Urinary bladder (tissue), 4 donors: Measurements from ENCODE around the gene RIBC2. TPM values are rescaled to one million over a fixed set of nuclear protein-coding genes. Genes with fewer than 3 reads are reported as not detected.

Experiments used
- DNase-seq: peaks from one replicate; pipeline ENCODE4 v3.0.0-alpha.2; 2015; ENCODE audit errors: extremely low spot score
- H3K27ac ChIP-seq: one replicate; pipeline ENCODE4 v1.5.1; 2013; ENCODE audit warnings: low read depth, mild to moderate bottlenecking, moderate library complexity
- H3K36me3 ChIP-seq: one replicate; pipeline ENCODE4 v1.6.1; 2013; ENCODE audit warnings: mild to moderate bottlenecking, moderate library complexity; ENCODE audit not compliant: insufficient read depth
- H3K4me1 ChIP-seq: one replicate; pipeline ENCODE4 v1.6.1; 2013; ENCODE audit warnings: mild to moderate bottlenecking, moderate library complexity; ENCODE audit not compliant: insufficient read depth
- H3K4me3 ChIP-seq: one replicate; pipeline ENCODE4 v1.5.1; 2013; ENCODE audit warnings: low read depth, low read length
- WGBS: extraction: QIAGEN DNeasy Blood & Tissue Kit; methylation state at CpG from one replicate; pipeline ENCODE4 v1.1.7; 2013; 5-methylcytosine and 5-hydroxymethylcytosine counted together
- polyA plus RNA-seq: library from polyadenylated mRNA; stranded (reverse); fragments of 200-250 nt; gene quantifications from one replicate; pipeline ENCODE4 v1.2.3, GENCODE V29; 2013
- total RNA-seq: library from RNA; depleted of rRNA; stranded (reverse); fragments of >200 nt; gene quantifications from one replicate; pipeline ENCODE4 v1.2.3, GENCODE V29; 2014
- donor health status: healthy with polysubstance abuse.
- donor health status: healthy.

The RIBC2 gene
- total and polyA plus RNA-seq, 2 donors, result 0.51 to 3.1 TPM

GRCh38 chr22:45418056-45418769 lies 4.7 kb downstream of the RIBC2 start:
- Histone ChIP-seq H3K4me1 (peaks cover under 1% of the 10 kb centered on the region), H3K36me3 (no peaks in the 10 kb centered on the region), H3K27ac (no peak overlapping the region), H3K4me3 (no peak overlapping the region)
- WGBS, result 94% methylated on average over 16 of the region's 16 CpGs
- DNase-seq, result no peak

- 97% methylated on average over 6 of the region's 6 CpGs for WGBS
- H3K4me3 ChIP-seq, result no peak overlapping the region
- no peaks in the 10 kb centered on the region for H3K36me3 ChIP-seq
- no peaks in the 10 kb centered on the region for H3K4me1 ChIP-seq
- no peak overlapping the region for H3K27ac ChIP-seq
- no peak for DNase-seq
These were observed 5.3 kb downstream of the RIBC2 start for GRCh38 chr22:45418770-45419138.

DNA sequence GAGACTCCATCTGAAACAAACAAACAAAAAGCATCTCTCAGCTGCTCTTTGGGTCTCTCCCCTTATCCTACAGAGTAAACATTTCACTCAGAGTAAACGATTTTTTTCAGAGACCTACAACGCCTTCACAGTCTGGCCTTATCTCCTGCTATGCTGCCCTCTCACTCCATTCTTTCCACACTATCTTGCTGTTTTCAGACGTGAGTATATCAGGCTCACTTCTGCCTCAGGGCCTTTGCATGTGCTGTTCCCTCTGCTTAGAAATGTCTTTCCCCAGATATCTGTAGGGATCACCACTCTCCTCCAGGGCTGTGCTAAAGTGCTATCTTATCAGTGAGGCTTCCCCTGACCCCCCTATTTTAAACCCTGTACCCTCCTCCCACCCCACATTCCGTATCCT lies 6.5 kb downstream of the RIBC2 start:
- no peak overlapping the region for H3K4me3 ChIP-seq
- 84% methylated on average over 4 of the region's 4 CpGs for WGBS
- no peak overlapping the region for H3K27ac ChIP-seq
- H3K4me1 ChIP-seq, result no peaks in the 10 kb centered on the region
- no peak for DNase-seq
- H3K36me3 ChIP-seq, result no peaks in the 10 kb centered on the region

GRCh38 chr22:45420539-45420938 lies 7.0 kb downstream of the RIBC2 start:
- WGBS, result over 99% methylated on average over 2 of the region's 2 CpGs
- Histone ChIP-seq H3K4me1 (no peaks in the 10 kb centered on the region), H3K4me3 (no peak overlapping the region), H3K36me3 (no peaks in the 10 kb centered on the region), H3K27ac (no peak overlapping the region)
- no peak for DNase-seq

GRCh38 chr22:45421349-45422055 lies 8.0 kb downstream of the RIBC2 start:
- Histone ChIP-seq H3K36me3 (no peaks in the 10 kb centered on the region), H3K4me3 (no peak overlapping the region), H3K27ac (no peak overlapping the region), H3K4me1 (no peaks in the 10 kb centered on the region)
- DNase-seq, result no peak
- 80% methylated on average over 2 of the region's 2 CpGs for whole genome bisulfite sequencing

GRCh38 chr22:45422237-45422983 lies 8.9 kb downstream of the RIBC2 start:
- DNase-seq, result no peak
- H3K4me1 ChIP-seq, result no peaks in the 10 kb centered on the region
- H3K4me3 ChIP-seq, result no peak overlapping the region
- H3K36me3 ChIP-seq, result no peaks in the 10 kb centered on the region
- 90% methylated on average over 14 of the region's 14 CpGs for WGBS
- no peak overlapping the region for H3K27ac ChIP-seq

DNA sequence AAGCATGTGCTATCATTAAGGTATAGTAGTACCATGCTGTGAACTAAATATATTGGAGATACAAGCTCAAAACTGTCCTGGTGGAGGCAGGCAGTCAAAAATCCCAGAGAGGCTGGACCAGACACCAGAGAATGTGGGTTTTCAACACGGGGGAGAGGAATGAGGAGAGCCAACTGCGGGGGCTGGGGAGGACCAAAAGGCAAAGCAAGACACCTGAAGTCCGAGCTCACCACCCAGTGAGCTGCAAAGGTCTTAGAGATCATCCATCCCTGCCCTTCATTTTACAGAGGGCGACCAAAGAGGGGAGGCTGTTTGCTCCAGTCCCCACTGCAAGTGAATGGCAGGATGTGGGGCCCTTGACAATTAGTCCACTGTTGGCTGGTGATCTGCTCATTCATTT lies 10.0 kb downstream of the RIBC2 start:
- 91% methylated on average over 4 of the region's 4 CpGs for WGBS
- DNase-seq, result no peak
- H3K36me3 ChIP-seq, result no peaks in the 10 kb centered on the region
- no peaks in the 10 kb centered on the region for H3K4me1 ChIP-seq
- H3K27ac ChIP-seq, result no peak overlapping the region
- no peak overlapping the region for H3K4me3 ChIP-seq

DNA sequence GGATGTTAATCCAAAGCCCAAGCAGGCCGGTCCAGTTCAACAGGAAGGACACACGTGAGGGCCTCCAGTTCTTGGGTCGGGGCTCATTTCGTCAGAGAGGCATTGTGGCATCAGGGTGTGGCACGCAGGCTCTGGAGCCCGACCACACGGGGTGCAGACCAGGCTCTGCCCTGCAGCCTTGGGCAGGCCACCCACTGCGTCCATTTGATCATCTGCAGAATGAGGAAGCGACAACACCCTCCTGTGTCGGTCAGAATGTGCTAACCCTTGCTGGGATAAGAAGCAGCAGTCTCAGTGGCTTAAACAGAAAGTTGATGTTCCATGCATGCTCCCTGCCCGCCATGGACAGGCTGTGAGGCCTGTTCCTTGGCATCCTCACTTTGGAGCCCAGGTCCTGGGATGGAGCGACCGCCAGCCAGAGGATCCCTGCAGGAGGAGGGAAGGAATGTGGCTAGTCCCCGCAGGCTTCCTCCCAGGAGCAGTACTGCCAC lies 10.8 kb downstream of the RIBC2 start:
- 82% methylated on average over 14 of the region's 14 CpGs for WGBS
- Histone ChIP-seq H3K4me3 (no peak overlapping the region), H3K27ac (no peak overlapping the region), H3K36me3 (no peaks in the 10 kb centered on the region), H3K4me1 (no peaks in the 10 kb centered on the region)
- no peak for DNase-seq

DNA sequence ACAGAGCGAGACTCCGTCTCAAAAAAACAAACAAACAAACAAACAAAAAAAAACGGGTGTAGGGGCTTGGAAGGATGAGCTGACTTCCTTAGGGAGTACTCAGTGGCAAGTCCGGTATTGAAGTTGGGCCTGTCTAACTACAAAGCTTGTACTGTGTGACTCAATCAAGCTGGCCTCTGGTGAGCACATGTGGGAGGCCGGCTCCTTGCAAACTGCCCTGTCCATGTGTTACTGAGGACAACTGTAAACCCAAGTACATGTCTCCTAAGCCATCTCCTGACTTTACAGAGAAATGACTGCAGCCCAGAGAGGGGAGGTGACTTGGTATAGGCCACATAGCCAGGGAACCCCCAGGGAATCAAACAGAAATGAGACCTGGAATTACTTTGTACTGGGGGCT lies 11.6 kb downstream of the RIBC2 start:
- Histone ChIP-seq H3K27ac (no peak overlapping the region), H3K4me3 (no peak overlapping the region), H3K4me1 (no peaks in the 10 kb centered on the region), H3K36me3 (no peaks in the 10 kb centered on the region)
- 75% methylated on average over 5 of the region's 5 CpGs for WGBS
- no peak for DNase-seq

DNA sequence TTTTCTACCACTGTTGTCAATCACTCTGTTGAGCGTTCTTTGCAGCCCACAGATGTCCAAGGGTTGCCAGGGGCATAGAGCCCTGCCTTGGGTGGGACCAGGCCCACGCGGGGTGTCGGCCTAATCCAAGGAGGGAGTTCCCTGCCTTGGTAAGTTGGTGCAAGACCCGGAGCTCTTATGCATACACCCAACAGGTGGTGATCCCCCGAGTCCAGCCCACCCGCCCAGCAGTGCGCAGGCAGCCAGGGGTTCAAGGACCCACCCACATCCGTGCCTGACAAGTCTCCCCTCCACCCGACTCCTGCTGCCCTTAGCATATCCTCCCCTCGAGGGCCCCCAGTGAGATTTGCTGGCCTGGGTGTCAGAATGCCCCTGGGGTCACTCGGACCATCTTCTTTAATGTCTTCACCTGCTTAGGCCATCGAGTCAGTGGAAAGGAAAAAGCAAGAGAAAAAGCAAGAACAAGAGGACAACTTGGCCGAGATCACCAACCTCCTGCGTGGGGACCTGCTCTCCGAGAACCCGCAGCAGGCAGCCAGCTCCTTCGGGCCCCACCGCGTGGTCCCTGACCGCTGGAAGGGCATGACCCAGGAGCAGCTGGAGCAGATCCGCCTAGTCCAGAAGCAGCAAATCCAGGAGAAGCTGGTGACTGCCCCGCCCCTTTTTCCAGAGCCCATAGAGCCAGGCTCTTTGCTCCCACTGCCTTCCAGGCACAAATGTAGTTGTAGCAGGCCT lies 12.2 kb downstream of the RIBC2 start:
- DNase-seq, result no peak
- Histone ChIP-seq H3K4me3 (no peak overlapping the region), H3K27ac (no peak overlapping the region), H3K36me3 (no peaks in the 10 kb centered on the region), H3K4me1 (no peaks in the 10 kb centered on the region)
- WGBS, result 94% methylated on average over 23 of the region's 23 CpGs

- Histone ChIP-seq H3K27ac (no peak overlapping the region), H3K4me1 (no peaks in the 10 kb centered on the region), H3K4me3 (no peak overlapping the region), H3K36me3 (no peaks in the 10 kb centered on the region)
- DNase-seq, result no peak
- WGBS, result 98% methylated on average over 9 of the region's 9 CpGs
These were observed 12.9 kb downstream of the RIBC2 start for GRCh38 chr22:45426387-45426786.

- Histone ChIP-seq H3K4me3 (no peak overlapping the region), H3K27ac (no peak overlapping the region), H3K4me1 (no peaks in the 10 kb centered on the region), H3K36me3 (no peaks in the 10 kb centered on the region)
- WGBS, result 74% methylated on average over 2 of the region's 2 CpGs
- no peak for DNase-seq
These were observed 13.6 kb downstream of the RIBC2 start for GRCh38 chr22:45427114-45427513.
